Inflammatory macrophage treated with lipopolysaccharide for 4 hours (primary cell): ENCODE data around the gene RAB27B.
"Not testable (repeated sequence)": the region's sequence is repeated elsewhere in the genome, so short reads cannot be mapped to it uniquely, and the experiment has no call there.

Source experiments
- DNase-seq: peaks from one replicate; pipeline ENCODE4 v3.0.0-alpha.2; 2020

RAB27B gene, protein sequence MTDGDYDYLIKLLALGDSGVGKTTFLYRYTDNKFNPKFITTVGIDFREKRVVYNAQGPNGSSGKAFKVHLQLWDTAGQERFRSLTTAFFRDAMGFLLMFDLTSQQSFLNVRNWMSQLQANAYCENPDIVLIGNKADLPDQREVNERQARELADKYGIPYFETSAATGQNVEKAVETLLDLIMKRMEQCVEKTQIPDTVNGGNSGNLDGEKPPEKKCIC

DNA sequence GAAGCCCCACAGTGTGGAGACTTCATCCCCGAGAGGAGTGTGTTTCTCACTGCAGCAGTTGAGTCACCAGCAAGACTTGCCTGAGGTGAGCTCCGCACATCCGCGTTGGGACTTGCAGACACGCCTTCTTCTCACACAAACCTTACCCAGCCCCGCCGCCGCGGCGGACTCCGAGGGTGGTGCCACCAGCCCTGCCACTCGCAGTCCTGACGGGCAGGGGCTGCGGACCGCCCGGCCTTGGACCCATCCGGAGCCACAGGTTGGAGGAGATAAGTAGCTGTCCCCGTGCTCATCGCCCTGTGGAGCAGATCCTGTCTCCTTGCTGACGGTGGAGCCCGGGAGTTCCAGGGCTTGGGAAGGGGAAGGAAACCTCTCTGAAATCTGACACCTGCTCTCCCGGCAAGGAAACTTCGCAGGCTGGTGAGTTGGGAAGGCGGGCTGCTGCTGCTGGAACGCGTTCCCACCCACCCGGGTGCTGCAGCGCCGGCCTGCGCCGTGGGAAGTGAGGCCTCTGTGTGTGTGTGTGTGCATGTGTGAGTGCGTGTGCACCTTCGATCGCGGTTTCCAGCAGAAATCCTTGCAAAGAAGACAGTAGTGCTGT is at the start of gene RAB27B:
TSS of gene RAB27B (plus strand) at position 197 of the 601 bp plus-strand sequence. CDS start 49,109 bp downstream, outside the sequence.
- no peak for DNase-seq

DNA sequence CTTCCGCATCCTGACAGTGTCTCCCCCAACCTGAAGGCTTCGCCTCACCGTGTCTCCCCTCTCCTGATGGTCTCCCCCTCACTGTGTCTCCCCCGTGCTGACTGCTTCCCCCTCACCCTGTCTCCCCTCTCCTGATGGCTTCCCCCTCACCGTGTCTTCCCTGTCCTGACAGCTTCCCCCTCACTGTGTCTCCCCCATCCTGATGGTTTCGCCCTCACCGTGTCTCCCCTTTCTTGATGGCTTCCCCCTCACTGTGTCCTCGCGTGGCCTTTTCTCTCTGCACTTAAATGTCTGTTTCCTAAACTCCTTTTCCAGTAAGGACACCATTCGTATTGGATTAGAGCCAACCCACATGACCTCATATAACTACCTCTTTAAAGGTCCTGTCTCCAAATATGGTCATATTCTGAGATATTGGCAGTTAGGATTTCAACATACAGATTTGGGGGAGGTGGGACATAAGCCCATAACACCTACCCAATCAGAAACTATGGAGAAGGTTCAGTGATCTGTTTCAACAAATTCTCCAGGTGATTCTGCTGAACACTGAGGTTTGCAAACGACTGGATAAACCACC is 47.9 kb upstream of the RAB27B start:
- DNase-seq: no peak

DNA sequence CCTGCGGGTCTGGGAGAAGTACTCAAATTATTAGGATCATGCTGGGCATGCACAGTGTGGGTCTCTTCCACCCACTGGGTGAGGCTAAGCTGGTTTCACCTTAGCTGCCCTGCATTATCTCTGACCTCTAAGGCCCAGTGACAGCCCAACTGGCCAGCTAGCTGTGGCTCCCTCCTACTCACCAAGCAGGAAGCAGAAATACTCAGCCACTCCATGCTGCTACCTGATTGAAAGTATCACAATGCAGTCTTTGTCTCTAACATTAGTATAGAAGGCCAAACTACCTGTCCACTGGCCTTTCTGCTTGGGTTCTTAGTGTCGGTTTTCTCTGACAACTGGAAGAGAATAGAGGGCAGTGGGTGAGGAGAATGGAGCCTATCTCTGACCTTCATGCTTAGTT is 47.3 kb upstream of the RAB27B start:
- DNase-seq: no peak

GRCh38 chr18:54783139-54783538 is 45.1 kb upstream of the RAB27B start:
- no peak for DNase-seq

DNA sequence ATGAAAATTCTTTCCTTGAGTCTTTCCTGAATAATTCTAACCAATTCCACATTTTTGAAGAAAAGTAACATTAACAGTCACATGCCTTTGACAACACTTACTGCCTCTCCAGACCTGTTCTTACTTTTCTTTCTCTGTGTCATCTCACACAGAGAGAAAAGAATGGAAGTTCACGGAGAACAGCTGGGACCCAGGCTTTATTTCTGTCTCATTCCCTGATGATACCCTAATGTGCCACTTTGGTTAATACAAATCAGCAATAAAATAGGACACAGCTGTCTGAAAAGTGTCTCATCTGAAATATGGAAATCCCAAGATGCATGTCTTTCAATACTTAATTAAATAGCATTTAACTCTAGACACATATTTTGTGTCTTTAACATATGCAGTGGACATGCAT is 42.1 kb upstream of the RAB27B start:
- no peak for DNase-seq

- DNase-seq: no peak
These were observed 41.2 kb upstream of the RAB27B start for GRCh38 chr18:54787121-54787520.

DNA sequence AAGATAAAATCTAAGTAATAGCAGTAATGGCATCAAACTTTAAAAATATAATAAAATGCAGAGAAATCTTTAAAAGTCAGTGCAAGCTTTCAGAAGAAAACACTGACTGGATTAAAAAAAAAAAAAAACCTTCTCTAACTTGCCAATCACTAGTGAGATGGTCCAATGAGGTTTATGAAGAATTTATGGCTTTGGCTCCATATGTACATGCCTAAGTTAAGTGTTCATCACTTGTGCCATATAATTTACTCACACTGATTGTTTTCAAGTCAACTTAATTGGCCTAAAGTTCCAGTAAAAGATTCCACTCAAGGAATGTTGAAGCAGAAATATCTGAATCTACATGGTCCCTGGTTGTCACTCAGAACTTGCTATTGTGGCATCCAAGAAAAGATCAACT is 40.7 kb upstream of the RAB27B start:
- DNase-seq: no peak

DNA sequence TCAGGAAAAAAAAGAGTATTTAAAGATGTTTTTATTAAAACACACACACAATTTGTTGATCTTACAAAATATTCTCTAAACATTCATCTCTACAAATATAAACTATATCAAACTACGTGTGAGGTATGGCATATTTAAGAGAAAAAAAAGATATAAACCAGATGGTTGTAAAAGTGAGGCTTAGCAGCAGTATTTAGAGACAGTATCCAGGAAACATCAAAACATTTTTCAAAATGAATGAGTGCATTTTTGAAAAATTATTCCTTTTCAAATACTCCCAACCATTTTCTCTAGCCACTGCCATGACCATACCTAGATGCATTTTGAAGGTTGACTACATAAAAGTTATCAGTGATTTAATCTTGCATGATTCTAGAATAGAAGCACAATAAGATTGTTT is 38.2 kb upstream of the RAB27B start:
- no peak for DNase-seq

DNA sequence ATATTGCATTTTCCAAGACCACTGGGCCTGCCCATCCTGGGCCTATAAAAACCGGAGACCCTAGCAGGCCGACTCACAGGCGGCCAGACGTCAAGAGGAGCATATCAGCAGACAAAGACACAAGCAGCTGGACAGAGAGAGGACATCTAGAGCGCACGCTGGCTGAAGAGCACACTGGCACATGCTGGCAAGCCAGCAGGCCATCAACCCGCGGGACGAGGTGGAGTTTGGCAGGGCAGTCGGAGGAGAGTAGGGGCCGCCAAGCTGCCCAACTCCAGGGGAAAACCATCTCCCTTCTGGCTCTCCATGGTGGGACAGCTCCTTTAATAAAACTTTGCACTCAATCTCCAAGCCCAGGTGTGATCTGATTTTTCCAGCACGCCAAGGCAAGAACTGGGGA is 36.6 kb upstream of the RAB27B start:
- no peak for DNase-seq

GRCh38 chr18:54792079-54792478 is 36.2 kb upstream of the RAB27B start:
- DNase-seq: no peak

DNA sequence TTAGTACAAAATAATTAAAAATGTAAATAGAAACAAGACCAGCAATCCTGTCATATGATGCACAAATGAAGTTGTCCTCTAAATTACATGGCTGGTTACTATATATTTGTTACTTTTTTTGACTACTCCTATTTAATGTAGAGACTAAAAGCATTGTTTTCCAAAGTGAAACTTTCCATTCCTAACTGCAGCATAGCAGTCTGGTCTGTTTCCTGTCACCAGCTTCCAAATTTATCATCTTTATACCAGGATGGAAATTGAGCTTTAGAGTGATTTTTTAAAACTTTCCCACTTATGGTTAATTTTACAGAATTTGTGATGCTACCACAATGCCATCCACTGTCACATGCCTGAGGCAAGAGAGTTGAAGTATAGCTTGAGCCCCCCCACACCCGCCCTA is 33.5 kb upstream of the RAB27B start:
- no peak for DNase-seq

GRCh38 chr18:54798186-54798585 is 30.1 kb upstream of the RAB27B start:
- DNase-seq: no peak

DNA sequence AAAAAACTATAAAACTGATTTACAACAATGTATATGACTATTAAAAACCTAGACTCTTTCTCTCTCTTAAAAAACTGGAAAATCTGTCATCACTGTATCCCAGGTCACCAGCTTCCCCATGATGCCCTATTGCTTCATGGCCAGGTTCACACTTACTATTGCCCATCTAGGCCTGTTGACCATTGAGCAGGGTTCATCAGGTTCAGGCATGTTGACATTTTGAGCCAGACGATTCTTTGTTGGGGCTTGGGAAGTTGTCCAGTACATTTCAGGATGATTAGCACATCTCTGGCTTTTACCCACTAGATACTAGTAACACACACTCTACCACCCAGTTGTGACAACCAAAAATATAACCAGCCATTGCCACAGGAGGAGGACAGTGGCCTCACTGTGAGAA is 26.9 kb upstream of the RAB27B start:
- DNase-seq: no peak

DNA sequence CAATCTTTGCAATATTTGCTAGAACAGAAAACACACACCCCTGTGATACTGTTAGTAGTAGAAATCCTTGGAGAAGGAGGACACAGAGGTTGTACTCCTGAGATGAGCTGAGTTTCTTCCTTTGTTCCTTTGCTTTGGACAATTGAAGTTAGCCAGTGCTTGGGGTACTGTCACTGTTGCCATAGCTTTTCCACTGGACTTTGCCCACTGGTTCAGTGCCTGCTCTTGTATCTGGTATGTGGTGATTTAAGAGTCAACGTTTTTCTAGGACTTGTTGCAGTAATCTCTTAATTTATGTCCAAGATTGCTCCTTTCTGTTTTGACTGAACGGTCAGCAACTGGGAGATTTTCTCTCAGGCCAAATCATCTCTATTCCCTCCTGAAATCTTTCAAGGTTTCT is 26.1 kb upstream of the RAB27B start:
- no peak for DNase-seq

DNA sequence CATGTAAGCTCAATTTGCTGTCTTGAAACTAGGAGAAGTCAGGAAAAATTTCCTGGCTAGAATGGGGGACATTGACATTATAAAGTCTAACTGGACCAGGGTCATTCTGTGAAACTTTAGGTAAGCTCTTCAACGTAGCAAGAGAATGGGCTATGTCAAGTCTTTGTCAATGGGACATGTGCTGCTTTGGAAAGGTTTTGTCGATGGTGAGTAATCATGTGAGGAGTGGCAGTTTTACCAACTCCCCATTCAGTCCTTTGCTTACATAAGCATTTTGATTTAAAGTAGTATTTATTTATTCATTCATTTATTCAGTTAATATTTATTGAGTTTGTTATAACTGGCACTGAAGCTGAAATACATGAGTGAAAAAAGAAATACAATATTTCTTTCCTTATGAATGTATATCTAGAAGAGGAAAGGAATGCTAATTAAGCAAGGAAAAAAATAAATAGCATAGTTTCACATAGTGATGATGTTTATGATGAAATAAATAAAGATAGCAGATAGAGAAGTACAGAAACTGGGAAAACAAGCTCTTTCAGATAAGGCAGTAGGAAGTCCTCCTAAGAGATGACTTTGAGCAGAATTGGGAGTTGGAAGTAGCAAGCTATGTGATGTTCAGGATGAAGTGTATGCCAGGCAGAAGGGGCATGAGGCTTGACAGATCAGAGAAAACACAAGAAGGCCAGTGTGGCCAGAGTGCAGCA is 25.4 kb upstream of the RAB27B start:
- DNase-seq: no peak

GRCh38 chr18:54805571-54806334 is 22.5 kb upstream of the RAB27B start:
- DNase-seq: peak; percentile 8

GRCh38 chr18:54806526-54806925 is 21.8 kb upstream of the RAB27B start:
- DNase-seq: no peak

DNA sequence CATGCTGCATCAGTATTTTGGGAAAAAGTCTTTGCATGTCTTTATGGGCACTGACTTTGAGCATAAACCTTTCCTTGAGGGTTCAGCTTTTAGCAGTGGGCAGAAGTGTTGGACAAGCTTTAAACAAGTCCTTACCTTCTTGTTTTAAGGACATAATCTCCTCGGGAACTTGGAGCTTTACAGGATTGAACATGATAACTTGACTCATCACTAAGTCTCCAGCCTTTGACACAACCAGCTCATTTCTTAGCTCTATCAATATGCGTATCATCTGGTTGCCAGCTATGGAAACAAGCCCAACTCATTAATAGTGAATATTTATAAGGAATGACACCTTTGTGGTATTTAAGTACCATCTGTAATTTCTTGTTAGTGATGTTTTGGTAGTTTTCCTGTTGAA is 21.0 kb upstream of the RAB27B start:
- DNase-seq: no peak

GRCh38 chr18:54810662-54811061 is 17.6 kb upstream of the RAB27B start:
- not testable (repeated sequence) for DNase-seq

GRCh38 chr18:54812885-54813284 is 15.4 kb upstream of the RAB27B start:
- no peak for DNase-seq

DNA sequence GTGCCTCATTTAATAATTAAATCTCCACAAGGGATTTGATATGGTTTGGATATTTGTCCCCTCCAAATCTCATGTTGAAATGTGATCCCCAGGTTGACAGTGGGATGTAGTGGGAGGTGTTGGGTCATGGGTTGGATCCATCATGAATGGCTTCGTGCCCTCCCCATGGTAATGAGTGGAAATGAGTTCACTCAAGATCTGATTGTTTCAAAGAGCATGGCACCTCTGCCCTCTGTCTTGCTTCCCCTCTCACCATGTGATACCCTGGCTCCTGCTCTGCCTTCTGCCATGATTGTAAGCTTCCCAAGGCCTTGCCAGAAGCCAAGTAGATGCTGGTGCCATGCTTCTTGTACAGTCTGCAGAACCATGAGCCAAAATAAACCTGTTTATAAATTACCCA is 15.0 kb upstream of the RAB27B start:
- DNase-seq: no peak

GRCh38 chr18:54813977-54814565 is 14.2 kb upstream of the RAB27B start:
- DNase-seq: no peak

- no peak for DNase-seq
These were observed 13.2 kb upstream of the RAB27B start for GRCh38 chr18:54815086-54815485.
